OCI-LY7 (cell line): ENCODE data around the gene PLCB2. TPM values are rescaled to one million over a fixed set of nuclear protein-coding genes. Genes with fewer than 3 reads are reported as not detected.

ENCODE experiments used
- BruUV-seq: library from RNA; stranded (reverse); fragments of 400-500 nt; replicated peaks from 2 replicates; lab custom pipeline; 2021; lab: Mats Ljungman, UMichigan
- CTCF ChIA-PET: fragments of 300-600 bp; sonication (Branson Sonifier 250); formaldehyde crosslinking; loops from one replicate; lab custom pipeline; 2022; ENCODE audit warnings: antibody characterized with exemption; ENCODE audit not compliant: unreplicated experiment; lab: Charles Lee
- POLR2A ChIA-PET: fragments of 300-600 bp; sonication (Branson Sonifier 250); formaldehyde crosslinking; loops from one replicate; lab custom pipeline; 2022; ENCODE audit warnings: antibody characterized with exemption; lab: Charles Lee
- DNase-seq: peaks from one replicate; pipeline ENCODE4 v3.0.0-alpha.2; 2015; ENCODE audit warnings: low spot score
- H2AFZ ChIP-seq: fragments of 200-600 bp; sonication (generic), shearing (Covaris generic); 2 replicates; pipeline ENCODE4 v1.6.1; 2014; ENCODE audit warnings: mild to moderate bottlenecking, antibody characterized with exemption, low read length, moderate library complexity
- H3K27ac ChIP-seq: fragments of 200-600 bp; sonication (generic); 2 replicates; pipeline ENCODE4 v1.5.1; 2014; ENCODE audit warnings: mixed run types, low read depth, mild to moderate bottlenecking, moderate library complexity, low read length, inconsistent platforms; ENCODE audit not compliant: poor library complexity, severe bottlenecking
- H3K36me3 ChIP-seq: fragments of 200-600 bp; sonication (generic); 2 replicates; pipeline ENCODE4 v1.6.1; 2014; ENCODE audit warnings: mild to moderate bottlenecking, antibody characterized with exemption, low read length, moderate library complexity, mixed read lengths; ENCODE audit not compliant: insufficient read depth
- H3K4me1 ChIP-seq: fragments of 200-600 bp; sonication (generic); 2 replicates; pipeline ENCODE4 v1.5.1; 2014; ENCODE audit warnings: mild to moderate bottlenecking, low read length; ENCODE audit not compliant: insufficient read depth, poor library complexity, severe bottlenecking
- H3K4me2 ChIP-seq: fragments of 200-600 bp; sonication (generic); 2 replicates; pipeline ENCODE4 v1.6.1; 2014; ENCODE audit warnings: mild to moderate bottlenecking, low read length
- H3K4me3 ChIP-seq: fragments of 200-600 bp; sonication (generic); 2 replicates; pipeline ENCODE4 v1.5.1; 2014; ENCODE audit warnings: mild to moderate bottlenecking, low read depth, low read length; ENCODE audit not compliant: poor library complexity, severe bottlenecking
- H3K79me2 ChIP-seq: fragments of 200-600 bp; sonication (generic); 2 replicates; pipeline ENCODE4 v1.6.1; 2016; ENCODE audit warnings: low read depth, mild to moderate bottlenecking, low read length, moderate library complexity, mixed read lengths; ENCODE audit not compliant: insufficient read depth
- H3K9me2 ChIP-seq: fragments of 200-600 bp; sonication (generic); 2 replicates; pipeline ENCODE4 v1.6.1; 2016; ENCODE audit warnings: mild to moderate bottlenecking, low read length, mixed read lengths; ENCODE audit not compliant: insufficient read depth
- H3K9me3 ChIP-seq: fragments of 200-600 bp; sonication (generic); 2 replicates; pipeline ENCODE4 v1.6.1; 2014; ENCODE audit warnings: mild to moderate bottlenecking, mixed run types, low read length, mixed read lengths
- H4K20me1 ChIP-seq: fragments of 200-600 bp; sonication (generic); 2 replicates; pipeline ENCODE4 v1.6.1; 2014; ENCODE audit warnings: mild to moderate bottlenecking, antibody characterized with exemption, low read length, moderate library complexity, mixed read lengths; ENCODE audit not compliant: insufficient read depth
- CTCF ChIP-seq: fragments of 200-600 bp; sonication (generic); conservative IDR thresholded peaks from 2 replicates; pipeline ENCODE4 v1.5.1; 2014; ENCODE audit warnings: mild to moderate bottlenecking, antibody characterized with exemption, low read length, moderate library complexity, mixed read lengths
- EZH2phosphoT487 ChIP-seq: fragments of 200-600 bp; sonication (generic); IDR thresholded peaks from 2 replicates; pipeline ENCODE4 v1.6.1; 2018; ENCODE audit warnings: low read depth, borderline replicate concordance, mild to moderate bottlenecking, mixed run types, antibody characterized with exemption, low read length, moderate library complexity, mixed read lengths
- intact Hi-C: fragments of 100-400 bp; cut with micrococcal nuclease; formaldehyde crosslinking; loops from one replicate; pipeline ENCODE4 v1.10.0; 2022; ENCODE audit not compliant: unreplicated experiment
- total RNA-seq, 2 experiments: library from RNA; depleted of rRNA in 1 of 2; stranded (reverse); fragments of >200 nt in 1 of 2; shearing (Covaris generic) in 1 of 2; gene quantifications; 2 replicates each; pipeline ENCODE4 v1.2.3, GENCODE V29; 2014 to 2022

Gene PLCB2
- total RNA-seq, 2 experiments from 2014 or later: 9.6 TPM; not detected in 1

GRCh38 chr15:40243126-40243810, 64.5 kb downstream of the PLCB2 start:
- no TSS peak for BruUV-seq
- no peaks in the 10 kb centered on the region for H4K20me1 ChIP-seq
- H3K9me3 ChIP-seq: no peaks in the 10 kb centered on the region
- H3K4me1 ChIP-seq: peaks cover 12% of the 10 kb centered on the region
- no peak overlapping the region for H3K4me3 ChIP-seq
- H3K79me2 ChIP-seq: no peaks in the 10 kb centered on the region
- H3K4me2 ChIP-seq: no peak overlapping the region
- peak; percentile 14 for DNase-seq
- TF ChIP-seq EZH2phosphoT487: no peak
- TF ChIP-seq CTCF: no peak
- H2AFZ ChIP-seq: no peak overlapping the region
- no peak overlapping the region for H3K27ac ChIP-seq
- ChIA-PET CTCF (no interaction called here), POLR2A (interaction anchor here (1.1 kb wide), 1 partner anchor 26 kb away, joined by 3 read pairs; no protein-coding TSS in a partner anchor)
- no peaks in the 10 kb centered on the region for H3K9me2 ChIP-seq
- intact Hi-C loops: no loop called here
- no peaks in the 10 kb centered on the region for H3K36me3 ChIP-seq

- intact Hi-C loops: no loop called here
- no TSS peak for BruUV-seq
- DNase-seq: no peak
- Histone ChIP-seq H3K36me3 (no peaks in the 10 kb centered on the region), H3K9me3 (no peaks in the 10 kb centered on the region), H3K79me2 (no peaks in the 10 kb centered on the region), H2AFZ (no peak overlapping the region), H3K4me3 (no peak overlapping the region), H3K4me1 (peaks cover 13% of the 10 kb centered on the region), H3K27ac (no peak overlapping the region), H3K4me2 (no peak overlapping the region), H3K9me2 (no peaks in the 10 kb centered on the region), H4K20me1 (no peaks in the 10 kb centered on the region)
- TF ChIP-seq CTCF (no peak), EZH2phosphoT487 (no peak)
- ChIA-PET POLR2A (interaction anchor here (1.1 kb wide), 1 partner anchor 27 kb away, joined by 3 read pairs; no protein-coding TSS in a partner anchor), CTCF (interaction anchor here (0.5 kb wide), 1 partner anchor 25 kb away, joined by 3 read pairs; no protein-coding TSS in a partner anchor)
Observed at GRCh38 chr15:40242601-40243000, 65.1 kb downstream of the PLCB2 start.

- Histone ChIP-seq H3K9me3 (no peaks in the 10 kb centered on the region), H3K9me2 (no peaks in the 10 kb centered on the region), H3K4me2 (no peak overlapping the region), H3K4me1 (peaks cover 13% of the 10 kb centered on the region), H3K4me3 (no peak overlapping the region), H3K36me3 (no peaks in the 10 kb centered on the region), H2AFZ (no peak overlapping the region), H3K79me2 (no peaks in the 10 kb centered on the region), H3K27ac (no peak overlapping the region), H4K20me1 (no peaks in the 10 kb centered on the region)
- BruUV-seq: no TSS peak
- CTCF ChIA-PET: interaction anchor here (0.5 kb wide), 1 partner anchor 25 kb away, joined by 3 read pairs; no protein-coding TSS in a partner anchor
- POLR2A ChIA-PET: no interaction called here
- DNase-seq: no peak
- intact Hi-C loops: no loop called here
- TF ChIP-seq CTCF (no peak), EZH2phosphoT487 (no peak)
Observed at GRCh38 chr15:40242213-40242599, 65.5 kb downstream of the PLCB2 start.
